Mucosa of descending colon (tissue), 3 donors: ENCODE data around the gene FRMD4A. TPM values are rescaled to one million over a fixed set of nuclear protein-coding genes. Genes with fewer than 3 reads are reported as not detected.

Source experiments
- ATAC-seq: fragments of 200-7000 bp; cut with Tn5 transposase; one replicate; pipeline ENCODE4 v1.9.1; 2020; ENCODE audit warnings: mild to moderate bottlenecking, moderate library complexity
- DNase-seq, 3 donors: peaks; one replicate each; pipeline ENCODE4 v3.0.0-alpha.2; 2020
- H3K36me3 ChIP-seq: fragments of 200-600 bp; one replicate; pipeline ENCODE4 v1.8.0; 2021; ENCODE audit warnings: low read depth, mild to moderate bottlenecking
- H3K4me1 ChIP-seq: fragments of 200-600 bp; one replicate; pipeline ENCODE4 v1.8.0; 2021; ENCODE audit warnings: low read depth, mild to moderate bottlenecking
- H3K4me3 ChIP-seq: fragments of 200-600 bp; one replicate; pipeline ENCODE4 v1.8.0; 2021; ENCODE audit warnings: mild to moderate bottlenecking
- H3K9me3 ChIP-seq: fragments of 200-600 bp; one replicate; pipeline ENCODE4 v1.8.0; 2021; ENCODE audit warnings: mild to moderate bottlenecking
- CTCF ChIP-seq: fragments of 200-600 bp; IDR thresholded peaks from one replicate; pipeline ENCODE4 v1.8.0; 2022; ENCODE audit warnings: antibody characterized with exemption, mild to moderate bottlenecking
- intact Hi-C, 2 donors: fragments of 100-400 bp; cut with DNase I in 1 of 2; cut with micrococcal nuclease in 1 of 2; formaldehyde crosslinking; loops; one replicate each; pipeline versions ENCODE4 v1.11.0 to v1.11.1; 2022; cut with DNase I, micrococcal nuclease
- total RNA-seq, 3 donors: library from RNA; stranded (reverse); fragmentation: NEBNext Ultra II Directional in 2 of 3; extraction: Animal tissue kit (Norgen Biotek cat#: 25700) in 2 of 3; gene quantifications; one replicate each; pipeline versions ENCODE4 v1.2.1 to v1.2.4, GENCODE V29; 2021 to 2023
- donor health status: DM: no; HTN: no; CAD: no; lungs with moderate emphysema.
- donor health status: DM: no; HTN: no; CAD: no.
- donor health status: DM: no; HTN: yes; CAD: no.

The FRMD4A gene
- total RNA-seq, 3 donors from 2014 or later = 9.8 to 40.6 (median 17.2) TPM

- Histone ChIP-seq H3K4me3 (no peak overlapping the region), H3K36me3 (no peaks in the 10 kb centered on the region), H3K4me1 (no peaks in the 10 kb centered on the region), H3K9me3 (no peaks in the 10 kb centered on the region)
- DNase-seq = no peak
- no peak for TF ChIP-seq CTCF
- intact Hi-C loops = no loop called here
- ATAC-seq = peak; percentile 66
These were observed 145.2 kb downstream of the FRMD4A start for GRCh38 chr10:14185316-14186045.

GRCh38 chr10:14184841-14185315 lies 145.8 kb downstream of the FRMD4A start:
- no peak for TF ChIP-seq CTCF
- intact Hi-C loops = no loop called here
- no peak overlapping the region for H3K4me3 ChIP-seq
- H3K36me3 ChIP-seq = no peaks in the 10 kb centered on the region
- ATAC-seq = peak; percentile 62
- H3K9me3 ChIP-seq = no peaks in the 10 kb centered on the region
- peak in 1 of 3 donors; percentile 16 for DNase-seq
- H3K4me1 ChIP-seq = no peaks in the 10 kb centered on the region

GRCh38 chr10:14182781-14183180 lies 147.9 kb downstream of the FRMD4A start:
- no peaks in the 10 kb centered on the region for H3K9me3 ChIP-seq
- intact Hi-C loops = no loop called here
- no peaks in the 10 kb centered on the region for H3K36me3 ChIP-seq
- TF ChIP-seq CTCF = no peak
- no peak overlapping the region for H3K4me3 ChIP-seq
- DNase-seq (no peak), ATAC-seq (no peak)
- no peaks in the 10 kb centered on the region for H3K4me1 ChIP-seq

GRCh38 chr10:14181567-14181936 lies 149.2 kb downstream of the FRMD4A start:
- DNase-seq (no peak), ATAC-seq (no peak)
- no peaks in the 10 kb centered on the region for H3K36me3 ChIP-seq
- intact Hi-C loops = no loop called here
- no peak for TF ChIP-seq CTCF
- no peaks in the 10 kb centered on the region for H3K9me3 ChIP-seq
- H3K4me3 ChIP-seq = no peak overlapping the region
- H3K4me1 ChIP-seq = no peaks in the 10 kb centered on the region

- TF ChIP-seq CTCF = no peak
- H3K4me3 ChIP-seq = no peak overlapping the region
- H3K4me1 ChIP-seq = no peaks in the 10 kb centered on the region
- DNase-seq = no peak
- no peaks in the 10 kb centered on the region for H3K36me3 ChIP-seq
- H3K9me3 ChIP-seq = no peaks in the 10 kb centered on the region
- intact Hi-C loops = no loop called here
- ATAC-seq = no peak
These were observed 149.7 kb downstream of the FRMD4A start for GRCh38 chr10:14180911-14181566.
